NT2/D1 (cell line): ENCODE data around the gene UBE2O.

Source experiments
- YY1 ChIP-seq: IDR thresholded peaks from 2 replicates; pipeline ENCODE4 v1.6.1; 2011; ENCODE audit not compliant: insufficient read length, insufficient read depth
- ZNF274 ChIP-seq: IDR thresholded peaks from 2 replicates; pipeline ENCODE4 v1.6.1; 2011; ENCODE audit warnings: mild to moderate bottlenecking, low read depth, low read length

- no peak for TF ChIP-seq YY1
- TF ChIP-seq ZNF274 = no peak
Measured at GRCh38 chr17:76462556-76463290, 9.8 kb upstream of the UBE2O start.
